Measurements from ENCODE around the gene CDKN2B-AS1.

The CDKN2B-AS1 gene

DNA sequence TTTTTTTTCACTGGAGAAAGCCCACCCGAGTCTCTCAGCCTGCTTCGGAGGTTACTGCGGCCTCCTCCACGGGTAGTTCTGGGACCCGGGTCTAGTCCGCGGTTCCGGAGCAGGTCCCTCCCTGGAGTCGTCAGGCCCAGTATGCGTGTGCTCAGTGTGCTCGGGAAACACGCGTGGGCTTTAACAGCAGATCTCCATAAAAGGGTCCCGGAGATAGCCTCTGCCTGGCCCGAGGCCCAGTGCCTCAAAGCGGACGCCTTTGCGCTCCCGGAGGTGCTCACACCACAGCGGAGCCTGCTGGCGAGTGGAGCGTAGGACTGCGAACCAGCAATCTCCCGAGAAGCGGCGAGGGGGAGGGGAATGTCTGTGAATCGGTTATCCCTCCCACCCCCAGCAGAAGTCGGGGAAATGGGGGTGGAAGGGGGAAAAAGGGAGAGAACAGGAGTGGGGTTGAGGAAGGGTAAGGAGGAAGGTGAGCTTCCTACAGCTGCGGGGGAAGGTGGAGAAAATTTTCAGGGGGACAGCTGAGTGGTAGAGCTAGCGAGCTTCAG, 29.1 kb upstream of the CDKN2B-AS1 start:
- H3K27me3 ChIP-seq (replicated peaks; ENCODE audit: control insufficient read depth, insufficient read depth, low read length): no peaks in the 10 kb centered on the region; the same call in none of the 2 replicates
- peak overlapping the region; percentile 40 for H3K4me3 ChIP-seq (replicated peaks; ENCODE audit: low read depth, low read length)
- TF ChIP-seq, protein P1, sequence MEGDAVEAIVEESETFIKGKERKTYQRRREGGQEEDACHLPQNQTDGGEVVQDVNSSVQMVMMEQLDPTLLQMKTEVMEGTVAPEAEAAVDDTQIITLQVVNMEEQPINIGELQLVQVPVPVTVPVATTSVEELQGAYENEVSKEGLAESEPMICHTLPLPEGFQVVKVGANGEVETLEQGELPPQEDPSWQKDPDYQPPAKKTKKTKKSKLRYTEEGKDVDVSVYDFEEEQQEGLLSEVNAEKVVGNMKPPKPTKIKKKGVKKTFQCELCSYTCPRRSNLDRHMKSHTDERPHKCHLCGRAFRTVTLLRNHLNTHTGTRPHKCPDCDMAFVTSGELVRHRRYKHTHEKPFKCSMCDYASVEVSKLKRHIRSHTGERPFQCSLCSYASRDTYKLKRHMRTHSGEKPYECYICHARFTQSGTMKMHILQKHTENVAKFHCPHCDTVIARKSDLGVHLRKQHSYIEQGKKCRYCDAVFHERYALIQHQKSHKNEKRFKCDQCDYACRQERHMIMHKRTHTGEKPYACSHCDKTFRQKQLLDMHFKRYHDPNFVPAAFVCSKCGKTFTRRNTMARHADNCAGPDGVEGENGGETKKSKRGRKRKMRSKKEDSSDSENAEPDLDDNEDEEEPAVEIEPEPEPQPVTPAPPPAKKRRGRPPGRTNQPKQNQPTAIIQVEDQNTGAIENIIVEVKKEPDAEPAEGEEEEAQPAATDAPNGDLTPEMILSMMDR (IDR thresholded peaks at IDR 0.05; ENCODE audit: insufficient read depth, low read length, poor library complexity, severe bottlenecking): peak; percentile 74
- no peaks in the 10 kb centered on the region for H3K36me3 ChIP-seq (ENCODE audit: control insufficient read depth, insufficient read depth, low read length)
- DNase-seq (ENCODE audit: extremely low read depth, insufficient read length): peak; percentile 64

DNA sequence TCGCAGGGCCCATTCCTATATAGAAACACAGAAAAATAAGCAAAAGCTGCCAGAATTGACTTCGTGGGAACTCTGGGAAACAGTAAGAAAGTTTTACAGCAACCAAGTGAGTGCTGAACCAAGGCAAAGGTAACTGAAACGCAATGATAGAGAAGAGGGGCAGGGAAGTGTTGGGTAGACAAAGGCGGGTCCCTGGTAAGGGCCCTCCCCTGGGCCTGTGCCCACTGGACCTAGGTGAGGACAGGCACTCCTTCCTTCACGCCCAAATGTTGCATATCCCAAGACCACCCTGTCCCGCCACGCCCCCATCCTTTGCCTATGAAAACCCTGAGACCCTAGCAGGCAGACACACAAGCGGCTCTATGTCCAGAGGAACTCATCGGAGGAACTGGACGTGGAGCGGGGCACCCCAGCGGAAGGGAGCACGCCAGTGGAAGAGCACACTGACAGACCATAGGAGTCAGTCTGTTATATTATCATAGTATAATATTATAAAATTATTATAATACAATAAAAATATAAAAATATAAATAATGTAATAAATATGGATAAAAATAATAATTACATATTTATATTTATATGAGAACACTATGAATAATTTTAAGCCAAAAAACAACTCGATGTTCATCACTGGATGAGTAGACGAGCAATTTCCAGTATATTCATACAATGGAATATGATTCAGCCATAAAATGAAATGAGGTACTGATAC, 28.3 kb upstream of the CDKN2B-AS1 start:
- Histone ChIP-seq H3K4me3 (replicated peaks; ENCODE audit: low read depth, low read length) (no peak overlapping the region), H3K27me3 (replicated peaks; ENCODE audit: control insufficient read depth, insufficient read depth, low read length) (no peaks in the 10 kb centered on the region; the same call in none of the 2 replicates), H3K36me3 (ENCODE audit: control insufficient read depth, insufficient read depth, low read length) (no peaks in the 10 kb centered on the region)
- TF ChIP-seq, protein P1 (IDR thresholded peaks at IDR 0.05; ENCODE audit: insufficient read depth, low read length, poor library complexity, severe bottlenecking): no peak
- no peak for DNase-seq (ENCODE audit: extremely low read depth, insufficient read length)

DNA sequence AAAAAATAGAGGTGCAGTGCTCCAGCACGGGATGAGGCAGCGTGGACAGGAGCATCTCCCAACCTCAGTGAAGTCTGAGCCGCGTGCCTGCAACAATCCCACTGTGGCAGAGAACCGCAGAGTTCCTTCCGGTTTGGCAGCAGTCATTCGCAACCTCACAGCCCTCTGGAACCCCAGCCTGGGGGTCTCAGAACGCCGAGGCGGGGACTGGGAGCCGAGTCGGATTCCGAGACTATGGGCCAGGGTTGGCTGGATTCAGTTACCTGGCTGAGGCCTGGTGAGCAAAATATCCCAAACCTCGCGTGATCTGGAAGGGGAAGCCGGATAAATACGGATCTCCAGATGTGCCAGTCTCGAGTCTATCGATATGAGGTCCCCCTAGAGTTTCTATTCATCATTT, 27.4 kb upstream of the CDKN2B-AS1 start:
- DNase-seq (ENCODE audit: extremely low read depth, insufficient read length): no peak
- Histone ChIP-seq H3K27me3 (replicated peaks; ENCODE audit: control insufficient read depth, insufficient read depth, low read length) (no peaks in the 10 kb centered on the region; the same call in none of the 2 replicates), H3K36me3 (ENCODE audit: control insufficient read depth, insufficient read depth, low read length) (no peaks in the 10 kb centered on the region), H3K4me3 (replicated peaks; ENCODE audit: low read depth, low read length) (no peak overlapping the region)
- TF ChIP-seq, protein P1 (IDR thresholded peaks at IDR 0.05; ENCODE audit: insufficient read depth, low read length, poor library complexity, severe bottlenecking): no peak

DNA sequence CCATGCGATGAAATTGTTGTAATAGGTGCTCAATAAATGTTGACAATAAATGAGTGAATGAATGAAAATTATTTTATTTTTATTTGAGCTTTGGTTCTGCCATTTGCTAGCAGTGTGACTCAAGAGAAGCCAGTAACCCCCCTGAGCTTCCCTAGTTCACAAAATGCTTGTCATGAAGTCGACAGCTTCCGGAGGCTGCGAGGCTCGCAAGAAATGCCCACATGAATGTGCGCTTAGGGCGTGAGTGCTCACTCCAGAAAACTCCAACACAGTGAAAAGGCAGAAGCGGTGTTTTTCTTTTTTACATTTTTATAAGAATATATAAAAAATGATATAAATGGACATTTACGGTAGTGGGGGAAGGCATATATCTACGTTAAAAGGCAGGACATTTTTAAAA, 26.9 kb upstream of the CDKN2B-AS1 start:
- H3K4me3 ChIP-seq (replicated peaks; ENCODE audit: low read depth, low read length): no peak overlapping the region
- no peaks in the 10 kb centered on the region; the same call in none of the 2 replicates for H3K27me3 ChIP-seq (replicated peaks; ENCODE audit: control insufficient read depth, insufficient read depth, low read length)
- H3K36me3 ChIP-seq (ENCODE audit: control insufficient read depth, insufficient read depth, low read length): no peaks in the 10 kb centered on the region
- DNase-seq (ENCODE audit: extremely low read depth, insufficient read length): no peak
- TF ChIP-seq, protein P1 (IDR thresholded peaks at IDR 0.05; ENCODE audit: insufficient read depth, low read length, poor library complexity, severe bottlenecking): no peak

DNA sequence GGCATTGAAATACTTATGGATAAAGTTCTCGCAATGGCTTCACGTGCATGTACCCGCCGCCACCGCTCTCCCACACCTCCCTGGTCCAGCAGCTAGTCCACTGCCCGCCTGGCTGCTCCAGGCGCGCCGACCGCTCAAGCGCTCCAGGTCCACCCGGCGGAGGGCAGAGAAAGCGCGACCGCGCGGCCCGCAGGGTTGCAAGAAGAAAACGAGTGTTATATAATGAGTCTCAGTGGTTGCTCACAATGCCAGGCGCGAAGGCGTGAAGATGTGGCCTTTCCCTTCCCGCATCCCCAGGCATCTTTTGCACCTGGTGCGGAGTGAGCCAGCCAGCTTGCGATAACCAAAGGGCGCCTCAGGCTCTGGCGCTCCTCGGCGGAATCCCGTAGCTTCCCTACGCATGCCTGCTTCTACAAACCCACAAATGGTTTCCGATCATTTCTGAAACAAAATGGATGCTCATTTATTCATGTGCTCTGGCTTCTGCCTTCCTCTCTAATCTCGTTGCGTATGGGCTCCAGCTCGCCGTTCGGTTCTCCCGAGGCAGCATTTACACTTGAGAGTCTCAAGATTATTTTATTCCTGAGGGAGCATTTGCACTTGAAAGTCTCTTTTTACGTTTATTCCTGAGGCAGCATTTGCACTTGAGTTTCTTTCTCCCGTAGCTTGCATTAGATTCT, 26.1 kb upstream of the CDKN2B-AS1 start:
- Histone ChIP-seq H3K4me3 (replicated peaks; ENCODE audit: low read depth, low read length) (no peak overlapping the region), H3K27me3 (replicated peaks; ENCODE audit: control insufficient read depth, insufficient read depth, low read length) (no peaks in the 10 kb centered on the region; the same call in none of the 2 replicates), H3K36me3 (ENCODE audit: control insufficient read depth, insufficient read depth, low read length) (no peaks in the 10 kb centered on the region)
- TF ChIP-seq, protein P1 (IDR thresholded peaks at IDR 0.05; ENCODE audit: insufficient read depth, low read length, poor library complexity, severe bottlenecking): no peak
- DNase-seq (ENCODE audit: extremely low read depth, insufficient read length): no peak
